ENCODE results near the gene MYOM3. TPM values are rescaled to one million over a fixed set of nuclear protein-coding genes. Genes with fewer than 3 reads are reported as not detected.

The MYOM3 gene
- total RNA-seq, 4 donors from 2014 or later = 1.5 to 1.9 (median 1.7) TPM

GRCh38 chr1:24070821-24071393 is 41.0 kb downstream of the MYOM3 start:
- 10 to 19% methylated on average over 15 of the region's 15 CpGs for WGBS, 2 donors
- peak; percentile 80 to 92 for DNase-seq (ENCODE audit: low spot score in 2 of 2)
- peak in 1 of 3 donors; percentile 57 for TF ChIP-seq CTCF (IDR thresholded peaks at IDR 0.05)
- TF ChIP-seq POLR2A (IDR thresholded peaks at IDR 0.05) = no peak
- no peak overlapping the region for H3K4me3 ChIP-seq (ENCODE audit: low read depth, poor library complexity, severe bottlenecking)
- intact Hi-C loops (cut with DNase I; ENCODE audit: low total_unique reads) = loop anchor here (5.0 kb wide), 2 partner anchors 41 to 116 kb away; partner anchors contain the start of genes IFNLR1 and MYOM3

GRCh38 chr1:24069817-24070216 is 42.1 kb downstream of the MYOM3 start:
- intact Hi-C loops (cut with DNase I; ENCODE audit: low total_unique reads) = loop anchor here (5.0 kb wide), 2 partner anchors 42 to 117 kb away; partner anchors contain the start of genes IFNLR1 and MYOM3
- H3K4me3 ChIP-seq (ENCODE audit: low read depth, poor library complexity, severe bottlenecking) = no peak overlapping the region
- TF ChIP-seq POLR2A (IDR thresholded peaks at IDR 0.05) (no peak), CTCF (IDR thresholded peaks at IDR 0.05) (no peak)
- DNase-seq (ENCODE audit: low spot score in 2 of 2) = no peak
- WGBS, 2 donors = 59 to 67% methylated on average over 7 of the region's 7 CpGs

- TF ChIP-seq CTCF (IDR thresholded peaks at IDR 0.05) (no peak), POLR2A (IDR thresholded peaks at IDR 0.05) (no peak)
- no peak overlapping the region for H3K4me3 ChIP-seq (ENCODE audit: low read depth, poor library complexity, severe bottlenecking)
- DNase-seq (ENCODE audit: low spot score in 2 of 2) = no peak
- 75% methylated on average over 10 to 12 of the region's 12 CpGs for WGBS, 2 donors
- intact Hi-C loops (cut with DNase I; ENCODE audit: low total_unique reads) = no loop called here
These were observed 44.0 kb downstream of the MYOM3 start for GRCh38 chr1:24067978-24068377.

GRCh38 chr1:24065304-24065703 is 46.6 kb downstream of the MYOM3 start:
- no peak for DNase-seq (ENCODE audit: low spot score in 2 of 2)
- 81 to 84% methylated on average over 7 of the region's 7 CpGs for WGBS, 2 donors
- no peak overlapping the region for H3K4me3 ChIP-seq (ENCODE audit: low read depth, poor library complexity, severe bottlenecking)
- intact Hi-C loops (cut with DNase I; ENCODE audit: low total_unique reads) = no loop called here
- TF ChIP-seq CTCF (IDR thresholded peaks at IDR 0.05) = no peak
- no peak for TF ChIP-seq POLR2A (IDR thresholded peaks at IDR 0.05)

GRCh38 chr1:24062221-24062620 is 49.7 kb downstream of the MYOM3 start:
- H3K4me3 ChIP-seq (ENCODE audit: low read depth, poor library complexity, severe bottlenecking) = no peak overlapping the region
- WGBS, 2 donors = 65 to 85% methylated on average over 2 of the region's 2 CpGs
- TF ChIP-seq POLR2A (IDR thresholded peaks at IDR 0.05) (no peak), CTCF (IDR thresholded peaks at IDR 0.05) (no peak)
- no peak for DNase-seq (ENCODE audit: low spot score in 2 of 2)
- intact Hi-C loops (cut with DNase I; ENCODE audit: low total_unique reads) = no loop called here

- 84 to 88% methylated on average over 12 to 13 of the region's 13 CpGs for WGBS, 2 donors
- intact Hi-C loops (cut with DNase I; ENCODE audit: low total_unique reads) = no loop called here
- H3K4me3 ChIP-seq (ENCODE audit: low read depth, poor library complexity, severe bottlenecking) = no peak overlapping the region
These were observed 51.5 kb downstream of the MYOM3 start for GRCh38 chr1:24060482-24060881.

More at GRCh38 chr1:24060482-24060881, 51.5 kb downstream of the MYOM3 start:
- no peak for DNase-seq (ENCODE audit: low spot score in 2 of 2)
- TF ChIP-seq POLR2A (IDR thresholded peaks at IDR 0.05) (no peak), CTCF (IDR thresholded peaks at IDR 0.05) (no peak)
